Sigmoid colon (tissue), 7 donors: ENCODE results near the gene FAM162A. TPM values are rescaled to one million over a fixed set of nuclear protein-coding genes. Genes with fewer than 3 reads are reported as not detected.
"Not testable (repeated sequence)": the region's sequence is repeated elsewhere in the genome, so short reads cannot be mapped to it uniquely, and the experiment has no call there.

Source experiments
- DNase-seq: peaks from one replicate; pipeline ENCODE4 v3.0.0-alpha.2; 2019
- H3K27ac ChIP-seq, 4 donors: fragments of 200-600 bp; sonication (generic); one replicate each; pipeline ENCODE4 v1.5.1; 2016 to 2019; ENCODE audit warnings: mild to moderate bottlenecking in 1 of 4
- H3K27me3 ChIP-seq, 3 donors: fragments of 200-600 bp; sonication (generic); one replicate each; pipeline ENCODE4 v1.5.1; 2019; ENCODE audit warnings: mild to moderate bottlenecking in 1 of 3
- H3K36me3 ChIP-seq, 4 donors: fragments of 200-600 bp; sonication (generic); one replicate each; pipeline ENCODE4 v1.5.1; 2016 to 2019
- H3K4me1 ChIP-seq, 4 donors: fragments of 200-600 bp; sonication (generic); one replicate each; pipeline ENCODE4 v1.5.1; 2017 to 2019
- H3K4me3 ChIP-seq, 4 donors: fragments of 200-600 bp; sonication (generic); one replicate each; pipeline ENCODE4 v1.5.1; 2017 to 2019; ENCODE audit warnings: mild to moderate bottlenecking in 2 of 4, moderate library complexity in 1 of 4
- H3K9me3 ChIP-seq, 4 donors: fragments of 200-600 bp in 3 of 4; sonication (generic) in 3 of 4; one replicate each; pipeline versions ENCODE4 v1.5.1 to v1.6.1; 2013 to 2019
- EP300 ChIP-seq, 4 donors: sonication (generic); formaldehyde crosslinking; IDR thresholded peaks; one replicate each; pipeline ENCODE4 v1.6.1; 2017; ENCODE audit warnings: antibody characterized with exemption in 4 of 4
- POLR2A ChIP-seq, 2 donors: fragments of 450-650 bp; IDR thresholded peaks; one replicate each; pipeline ENCODE4 v1.6.1; 2016; ENCODE audit warnings: antibody characterized with exemption in 2 of 2, mild to moderate bottlenecking in 2 of 2, moderate library complexity in 2 of 2
- POLR2AphosphoS5 ChIP-seq, 4 donors: sonication (generic); formaldehyde crosslinking; IDR thresholded peaks; one replicate each; pipeline ENCODE4 v1.6.1; 2017; ENCODE audit warnings: antibody characterized with exemption in 4 of 4
- WGBS, 2 donors: extraction: QIAGEN DNeasy Blood & Tissue Kit; methylation state at CpG; one replicate each; pipeline ENCODE4 v1.1.7; 2013; 5-methylcytosine and 5-hydroxymethylcytosine counted together
- intact Hi-C: fragments of 100-400 bp; cut with DNase I; formaldehyde crosslinking; loops from one replicate; pipeline ENCODE4 v1.15.1; 2023
- polyA plus RNA-seq, 3 donors: library from polyadenylated mRNA; stranded (reverse); fragments of 200-250 nt; gene quantifications; one replicate each; pipeline ENCODE4 v1.2.3, GENCODE V29; 2013
- total RNA-seq, 4 donors: library from RNA; depleted of rRNA; stranded (reverse); fragments of >200 nt; gene quantifications; one replicate each; pipeline ENCODE4 v1.1.0, GENCODE V29; 2016
- TF ChIP-seq, protein P1 (sequence below), 4 experiments: fragments of 450-650 bp in 3 of 4; fragments of 200-600 bp in 1 of 4; IDR thresholded peaks; one replicate each; pipeline ENCODE4 v1.5.1; 2016 to 2019; ENCODE audit warnings: antibody characterized with exemption in 4 of 4, mild to moderate bottlenecking in 3 of 4, moderate library complexity in 2 of 4
- donor health status: healthy with polysubstance abuse.
- donor health status: Bipolar disorder and iron deficiency.
- donor health status: healthy.

FAM162A gene
- total and polyA plus RNA-seq, 7 donors: 37.1 to 298 (median 56.6) TPM

- WGBS, 2 donors: 41 to 76% methylated on average over 1 of the region's 1 CpG
- H3K4me1 ChIP-seq: no peaks in the 10 kb centered on the region
- no peaks in the 10 kb centered on the region for H3K27me3 ChIP-seq
- TF ChIP-seq EP300 (IDR thresholded peaks at IDR 0.05) (no peak), POLR2A (IDR thresholded peaks at IDR 0.05) (no peak), POLR2AphosphoS5 (IDR thresholded peaks at IDR 0.05) (no peak)
- TF ChIP-seq, protein P1, sequence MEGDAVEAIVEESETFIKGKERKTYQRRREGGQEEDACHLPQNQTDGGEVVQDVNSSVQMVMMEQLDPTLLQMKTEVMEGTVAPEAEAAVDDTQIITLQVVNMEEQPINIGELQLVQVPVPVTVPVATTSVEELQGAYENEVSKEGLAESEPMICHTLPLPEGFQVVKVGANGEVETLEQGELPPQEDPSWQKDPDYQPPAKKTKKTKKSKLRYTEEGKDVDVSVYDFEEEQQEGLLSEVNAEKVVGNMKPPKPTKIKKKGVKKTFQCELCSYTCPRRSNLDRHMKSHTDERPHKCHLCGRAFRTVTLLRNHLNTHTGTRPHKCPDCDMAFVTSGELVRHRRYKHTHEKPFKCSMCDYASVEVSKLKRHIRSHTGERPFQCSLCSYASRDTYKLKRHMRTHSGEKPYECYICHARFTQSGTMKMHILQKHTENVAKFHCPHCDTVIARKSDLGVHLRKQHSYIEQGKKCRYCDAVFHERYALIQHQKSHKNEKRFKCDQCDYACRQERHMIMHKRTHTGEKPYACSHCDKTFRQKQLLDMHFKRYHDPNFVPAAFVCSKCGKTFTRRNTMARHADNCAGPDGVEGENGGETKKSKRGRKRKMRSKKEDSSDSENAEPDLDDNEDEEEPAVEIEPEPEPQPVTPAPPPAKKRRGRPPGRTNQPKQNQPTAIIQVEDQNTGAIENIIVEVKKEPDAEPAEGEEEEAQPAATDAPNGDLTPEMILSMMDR (IDR thresholded peaks at IDR 0.05): no peak
- no peak overlapping the region for H3K4me3 ChIP-seq
- H3K36me3 ChIP-seq: peaks cover 3 to 86% (median 17%) of the 10 kb centered on the region in 4 donors
- no peak for DNase-seq
- H3K27ac ChIP-seq: no peak overlapping the region
- H3K9me3 ChIP-seq: no peaks in the 10 kb centered on the region
- intact Hi-C loops: no loop called here
Observed at GRCh38 chr3:122365073-122365472, 18.9 kb upstream of the FAM162A start.

DNA sequence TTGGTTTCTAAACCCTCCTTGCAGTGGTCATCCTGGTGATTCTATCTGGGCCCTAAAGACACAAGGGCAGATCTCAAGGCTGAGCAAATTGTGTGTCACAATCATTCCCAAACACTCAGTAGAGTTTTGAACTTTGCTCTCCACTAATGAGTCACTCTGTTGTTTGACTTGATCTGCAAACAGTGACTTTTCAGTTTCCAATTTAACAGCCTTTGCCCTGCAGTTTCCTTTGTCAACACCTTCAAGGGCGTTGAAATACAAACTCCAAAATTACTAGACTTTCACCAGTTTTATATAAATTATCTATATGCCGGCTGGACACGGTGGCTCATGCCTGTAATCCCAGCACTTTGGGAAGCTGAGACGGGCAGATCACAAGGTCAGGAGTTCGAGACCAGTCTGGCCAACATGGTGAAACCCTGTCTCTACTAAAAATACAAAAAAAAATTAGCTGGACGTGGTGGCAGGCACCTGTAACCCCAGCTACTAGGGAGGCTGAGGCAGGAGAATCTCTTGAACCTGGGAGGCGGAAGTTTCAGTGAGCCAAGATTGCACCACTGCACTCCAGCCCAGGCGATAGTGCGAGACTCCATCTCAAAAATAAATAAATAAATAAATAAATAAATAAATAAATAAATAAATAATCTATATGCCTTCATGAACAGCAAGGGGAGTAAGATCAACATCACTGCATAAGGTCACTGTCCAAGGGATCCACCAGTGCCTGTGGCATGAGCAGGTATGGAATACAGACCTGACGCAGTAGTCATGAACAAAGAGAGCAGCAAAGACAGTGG, 18.2 kb upstream of the FAM162A start:
- H3K27ac ChIP-seq, H3K27me3 ChIP-seq, DNase-seq, intact Hi-C loops, H3K4me1 ChIP-seq, H3K9me3 ChIP-seq, H3K4me3 ChIP-seq: not testable (repeated sequence)
- WGBS, 2 donors: 27 to 77% methylated on average over 10 of the region's 10 CpGs
- peaks cover 3 to 87% (median 17%) of the 10 kb centered on the region in 4 donors for H3K36me3 ChIP-seq

DNA sequence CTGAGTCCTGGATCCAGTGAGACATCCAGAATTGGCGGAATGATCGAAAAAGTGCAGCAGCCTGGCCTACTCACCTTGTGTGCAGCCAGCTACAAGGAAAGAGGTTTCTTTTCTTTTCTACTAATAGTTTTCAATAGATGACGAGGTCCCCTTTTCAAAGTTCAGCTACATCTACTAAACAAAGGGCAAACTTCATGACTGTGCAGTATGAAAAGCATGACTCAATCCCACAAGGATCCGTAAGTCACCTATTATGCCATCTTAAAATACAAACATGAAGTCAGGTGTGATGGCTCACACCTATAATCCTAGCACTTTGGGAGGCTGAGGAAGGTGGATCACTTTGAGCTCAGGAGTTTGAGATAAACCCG, 17.6 kb upstream of the FAM162A start:
- no peak overlapping the region for H3K27ac ChIP-seq
- H3K36me3 ChIP-seq: peaks cover 3 to 87% (median 17%) of the 10 kb centered on the region in 4 donors
- TF ChIP-seq POLR2AphosphoS5 (IDR thresholded peaks at IDR 0.05) (no peak), POLR2A (IDR thresholded peaks at IDR 0.05) (no peak), EP300 (IDR thresholded peaks at IDR 0.05) (no peak)
- TF ChIP-seq, protein P1 (IDR thresholded peaks at IDR 0.05): no peak
- no peaks in the 10 kb centered on the region for H3K27me3 ChIP-seq
- WGBS, 2 donors: 54 to 87% methylated on average over 5 of the region's 5 CpGs
- no peaks in the 10 kb centered on the region for H3K4me1 ChIP-seq
- no peaks in the 10 kb centered on the region for H3K9me3 ChIP-seq
- DNase-seq: no peak
- intact Hi-C loops: no loop called here
- no peak overlapping the region for H3K4me3 ChIP-seq

DNA sequence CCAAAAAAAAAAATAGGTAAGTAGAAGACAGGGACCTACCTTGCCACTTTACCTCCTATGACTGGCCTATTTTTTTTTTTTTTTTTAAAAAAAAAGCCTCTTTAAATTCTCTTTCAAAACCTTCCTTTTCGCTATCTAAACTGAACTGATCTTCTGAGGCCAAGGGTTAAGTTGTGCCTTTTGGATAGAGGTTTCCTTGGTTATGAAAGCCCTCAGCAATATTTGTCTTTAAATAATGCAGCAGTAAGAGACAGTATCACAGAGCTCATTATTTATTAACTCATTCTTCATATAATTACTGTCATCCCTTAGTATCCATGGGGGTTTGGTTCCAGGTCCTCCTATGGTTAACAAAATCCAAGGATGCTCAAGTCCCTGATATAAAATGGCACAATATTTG, 9.9 kb upstream of the FAM162A start:
- no peak for TF ChIP-seq EP300 (IDR thresholded peaks at IDR 0.05)
- TF ChIP-seq POLR2AphosphoS5 (IDR thresholded peaks at IDR 0.05): no peak
- no peaks in the 10 kb centered on the region for H3K4me1 ChIP-seq
- intact Hi-C loops: no loop called here
- H3K27me3 ChIP-seq: no peaks in the 10 kb centered on the region
- 90 to 100% methylated on average over 1 of the region's 1 CpG for WGBS, 2 donors
- no peak overlapping the region for H3K27ac ChIP-seq
- no peak overlapping the region for H3K4me3 ChIP-seq
- H3K9me3 ChIP-seq: no peaks in the 10 kb centered on the region
- peaks cover 0 to 19% (median 3%) of the 10 kb centered on the region in 4 donors for H3K36me3 ChIP-seq
- DNase-seq: no peak

DNA sequence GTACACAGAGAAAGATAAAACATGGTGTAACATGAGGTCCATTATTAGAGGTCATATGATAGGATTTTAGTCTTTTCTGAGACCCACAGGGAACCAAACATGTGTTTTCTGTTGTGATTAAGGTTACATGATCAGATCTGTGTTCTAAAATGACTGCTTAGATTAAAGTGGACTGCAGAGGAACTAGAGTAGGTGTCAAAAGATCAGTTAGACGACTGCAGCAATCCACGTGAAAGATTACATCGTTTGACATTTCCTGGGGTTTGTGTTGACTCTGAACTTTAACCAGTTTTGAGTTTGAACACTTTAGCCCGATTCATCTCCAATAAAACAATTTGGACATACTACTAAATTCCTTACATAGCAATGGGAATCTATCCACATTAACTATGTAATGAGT, 6.0 kb upstream of the FAM162A start:
- no peak overlapping the region for H3K4me3 ChIP-seq
- no peaks in the 10 kb centered on the region for H3K27me3 ChIP-seq
- intact Hi-C loops: no loop called here
- H3K27ac ChIP-seq: no peak overlapping the region
- WGBS, 2 donors: 26 to 71% methylated on average over 4 of the region's 4 CpGs
- peaks cover 0 to 12% (median 10%) of the 10 kb centered on the region in 4 donors for H3K4me1 ChIP-seq
- H3K36me3 ChIP-seq: no peaks in the 10 kb centered on the region
- TF ChIP-seq POLR2AphosphoS5 (IDR thresholded peaks at IDR 0.05) (no peak), EP300 (IDR thresholded peaks at IDR 0.05) (no peak), POLR2A (IDR thresholded peaks at IDR 0.05) (no peak)
- TF ChIP-seq, protein P1 (IDR thresholded peaks at IDR 0.05): no peak
- no peaks in the 10 kb centered on the region for H3K9me3 ChIP-seq
- no peak for DNase-seq
